ENCODE data around the gene TMED4.

Gene TMED4

GRCh38 chr7:44540592-44541027 lies 41.4 kb downstream of the TMED4 start:
- no peak for DNase-seq (ENCODE audit: low read depth in 2 of 2)

GRCh38 chr7:44539669-44540506 lies 42.1 kb downstream of the TMED4 start:
- no peak for DNase-seq (ENCODE audit: low read depth in 2 of 2)

- no peak for DNase-seq (ENCODE audit: low read depth in 2 of 2)
These were observed 43.0 kb downstream of the TMED4 start for GRCh38 chr7:44538798-44539668.

GRCh38 chr7:44538093-44538797 lies 43.8 kb downstream of the TMED4 start:
- no peak for DNase-seq (ENCODE audit: low read depth in 2 of 2)

GRCh38 chr7:44537442-44537841 lies 44.6 kb downstream of the TMED4 start:
- DNase-seq (ENCODE audit: low read depth in 2 of 2), result no peak

GRCh38 chr7:44536090-44536489 lies 45.9 kb downstream of the TMED4 start:
- no peak for DNase-seq (ENCODE audit: low read depth in 2 of 2)

GRCh38 chr7:44535348-44536064 lies 46.5 kb downstream of the TMED4 start:
- DNase-seq (ENCODE audit: low read depth in 2 of 2), result no peak

GRCh38 chr7:44534501-44534900 lies 47.5 kb downstream of the TMED4 start:
- peak in 1 of 2 donors; percentile 11 for DNase-seq (ENCODE audit: low read depth in 2 of 2)

- no peak for DNase-seq (ENCODE audit: low read depth in 2 of 2)
These were observed 47.9 kb downstream of the TMED4 start for GRCh38 chr7:44534087-44534486.

GRCh38 chr7:44533301-44534055 lies 48.6 kb downstream of the TMED4 start:
- DNase-seq (ENCODE audit: low read depth in 2 of 2), result no peak

GRCh38 chr7:44531421-44532380 lies 50.3 kb downstream of the TMED4 start:
- no peak for DNase-seq (ENCODE audit: low read depth in 2 of 2)

GRCh38 chr7:44530990-44531389 lies 51.0 kb downstream of the TMED4 start:
- no peak for DNase-seq (ENCODE audit: low read depth in 2 of 2)
